Skeletal muscle tissue (tissue), 4 donors: ENCODE data around the gene KCNIP4. TPM values are rescaled to one million over a fixed set of nuclear protein-coding genes. Genes with fewer than 3 reads are reported as not detected.
A peak's percentile ranks its signal among the peaks of the same experiment; 100 is the strongest.
"Not testable (repeated sequence)": the region's sequence is repeated elsewhere in the genome, so short reads cannot be mapped to it uniquely, and the experiment has no call there.

Experiments used
- H3K27ac ChIP-seq: one replicate; pipeline ENCODE4 v1.7.0; 2013; ENCODE audit warnings: mild to moderate bottlenecking, low read depth, low read length, inconsistent platforms
- H3K27me3 ChIP-seq, 3 donors: one replicate each; pipeline ENCODE4 v1.7.0; 2013; ENCODE audit warnings: low read length in 3 of 3; ENCODE audit not compliant: control insufficient read depth in 3 of 3, insufficient read depth in 3 of 3
- H3K36me3 ChIP-seq, 3 donors: one replicate each; pipeline ENCODE4 v1.7.0; 2013; ENCODE audit warnings: low read length in 3 of 3; ENCODE audit not compliant: control insufficient read depth in 3 of 3, insufficient read depth in 3 of 3
- H3K4me1 ChIP-seq, 3 donors: one replicate each; pipeline ENCODE4 v1.7.0; 2013; ENCODE audit warnings: low read length in 3 of 3, mild to moderate bottlenecking in 3 of 3; ENCODE audit not compliant: control insufficient read depth in 3 of 3, insufficient read depth in 3 of 3
- H3K4me3 ChIP-seq, 3 donors: one replicate each; pipeline ENCODE4 v1.7.0; 2013; ENCODE audit warnings: low read length in 3 of 3
- H3K9ac ChIP-seq, 3 donors: one replicate each; pipeline ENCODE4 v1.7.0; 2013; ENCODE audit warnings: low read length in 3 of 3, mild to moderate bottlenecking in 3 of 3, moderate library complexity in 2 of 3, low read depth in 1 of 3
- H3K9me3 ChIP-seq, 3 donors: one replicate each; pipeline ENCODE4 v1.7.0; 2013; ENCODE audit warnings: low read length in 3 of 3; ENCODE audit not compliant: control insufficient read depth in 3 of 3
- total RNA-seq: library from RNA; depleted of rRNA; stranded (reverse); fragments of >200 nt; gene quantifications from one replicate; pipeline ENCODE4 v1.2.3, GENCODE V29; 2014
- donor health status: Osteomylitis.

KCNIP4 gene
- total RNA-seq, 1 donor from 2014 or later = 0.52 TPM

DNA sequence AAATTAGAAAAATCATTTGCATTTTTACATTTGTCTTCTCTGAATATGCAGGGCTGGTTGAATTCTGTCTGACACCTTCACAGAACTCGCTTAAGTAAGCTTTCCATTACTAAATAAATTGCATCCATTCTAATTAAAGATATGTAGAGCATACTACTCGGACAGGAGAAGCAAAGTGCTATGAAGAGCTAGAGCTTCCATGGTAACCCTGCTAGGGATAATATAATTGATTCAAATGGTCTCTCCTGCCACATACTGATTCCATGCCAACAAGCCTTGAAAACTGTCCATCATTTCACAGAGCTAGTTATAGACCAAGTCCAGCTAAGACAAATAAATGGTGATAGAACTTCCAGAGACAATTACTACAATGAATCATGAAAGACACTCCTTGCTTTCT lies 571.5 kb downstream of the KCNIP4 start:
- H3K9me3 ChIP-seq = no peaks in the 10 kb centered on the region
- no peak overlapping the region for H3K4me3 ChIP-seq
- no peak overlapping the region for H3K9ac ChIP-seq
- H3K27ac ChIP-seq = no peak overlapping the region
- no peaks in the 10 kb centered on the region for H3K4me1 ChIP-seq
- no peaks in the 10 kb centered on the region for H3K27me3 ChIP-seq
- no peaks in the 10 kb centered on the region for H3K36me3 ChIP-seq

DNA sequence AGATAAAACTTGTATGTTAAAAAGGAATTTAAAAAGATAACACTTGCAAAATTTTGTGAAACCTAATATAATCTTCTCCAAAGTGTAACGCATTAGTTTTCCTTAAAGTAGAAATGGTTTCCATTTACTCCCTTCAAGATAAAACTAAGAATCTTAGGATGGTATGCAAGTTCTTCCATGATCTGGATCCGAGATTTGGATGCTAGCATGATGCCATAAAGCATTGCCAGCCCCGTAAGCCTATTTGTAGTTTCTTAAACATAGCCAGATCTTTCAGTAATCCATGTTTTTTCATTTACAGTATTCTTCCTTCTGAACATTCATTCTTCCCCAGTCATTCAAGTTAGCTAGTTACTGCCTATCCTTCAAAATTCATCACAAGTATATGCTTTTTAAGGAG lies 572.4 kb downstream of the KCNIP4 start:
- Histone ChIP-seq H3K9me3 (no peaks in the 10 kb centered on the region), H3K9ac (no peak overlapping the region), H3K36me3 (no peaks in the 10 kb centered on the region), H3K4me3 (no peak overlapping the region), H3K27me3 (no peaks in the 10 kb centered on the region), H3K4me1 (no peaks in the 10 kb centered on the region), H3K27ac (no peak overlapping the region)

DNA sequence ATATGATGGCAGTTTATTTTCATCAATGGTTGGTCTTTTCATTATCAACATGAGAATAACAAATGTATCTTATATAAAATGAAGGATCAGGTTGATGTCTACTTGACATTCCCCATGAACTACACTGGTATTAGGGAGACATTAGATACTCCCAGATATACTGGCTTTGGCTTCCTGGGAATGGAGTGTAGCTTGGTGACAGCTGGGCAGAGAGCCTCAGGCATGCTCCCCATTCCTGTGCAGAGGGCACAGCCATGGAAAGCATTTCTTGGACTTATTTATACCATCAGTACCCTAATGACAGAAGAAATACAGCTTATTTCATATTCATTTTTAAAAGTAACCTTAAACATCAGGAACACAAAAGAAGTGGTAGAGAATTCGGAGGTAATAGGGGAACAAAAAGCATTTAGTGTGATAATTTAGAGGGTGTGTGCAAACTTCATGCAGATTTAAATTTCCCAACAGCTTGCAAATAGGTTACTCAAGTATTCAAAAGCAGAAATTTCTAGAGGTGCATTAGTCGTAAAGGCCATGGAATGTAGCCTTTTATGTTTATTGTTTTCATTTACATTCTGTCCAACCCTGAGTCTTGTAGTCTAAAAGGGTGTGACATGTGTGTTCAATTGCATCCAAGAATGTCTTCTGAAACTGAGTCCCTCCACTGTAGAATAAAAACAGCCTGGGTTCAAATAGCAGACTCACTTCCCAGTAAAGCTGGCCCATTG lies 573.8 kb downstream of the KCNIP4 start:
- Histone ChIP-seq H3K9me3 (no peaks in the 10 kb centered on the region), H3K9ac (no peak overlapping the region), H3K27me3 (no peaks in the 10 kb centered on the region), H3K4me3 (no peak overlapping the region), H3K36me3 (no peaks in the 10 kb centered on the region), H3K4me1 (no peaks in the 10 kb centered on the region), H3K27ac (no peak overlapping the region)

DNA sequence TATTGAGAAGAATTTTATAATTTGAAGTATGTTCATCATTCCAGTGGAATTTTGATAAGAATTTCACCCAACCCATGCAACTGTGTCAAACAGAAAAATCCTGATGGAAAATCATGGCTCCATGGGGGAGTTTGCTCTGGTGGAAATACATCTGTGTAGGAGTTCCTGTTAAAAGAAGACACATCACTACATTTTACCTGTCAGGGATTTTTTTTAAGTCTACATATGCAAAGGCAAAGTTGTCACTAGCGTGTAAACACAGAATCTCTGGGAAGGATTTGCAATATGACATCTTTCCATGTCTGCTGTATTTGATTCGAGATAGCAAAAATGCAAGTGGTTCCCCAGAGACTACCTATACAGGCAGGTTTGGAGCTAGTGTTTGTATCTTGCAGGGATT lies 581.0 kb downstream of the KCNIP4 start:
- H3K4me1 ChIP-seq = no peaks in the 10 kb centered on the region
- no peaks in the 10 kb centered on the region for H3K36me3 ChIP-seq
- H3K9ac ChIP-seq = no peak overlapping the region
- H3K27ac ChIP-seq = no peak overlapping the region
- H3K4me3 ChIP-seq = no peak overlapping the region
- H3K27me3 ChIP-seq = no peaks in the 10 kb centered on the region
- H3K9me3 ChIP-seq = no peaks in the 10 kb centered on the region

DNA sequence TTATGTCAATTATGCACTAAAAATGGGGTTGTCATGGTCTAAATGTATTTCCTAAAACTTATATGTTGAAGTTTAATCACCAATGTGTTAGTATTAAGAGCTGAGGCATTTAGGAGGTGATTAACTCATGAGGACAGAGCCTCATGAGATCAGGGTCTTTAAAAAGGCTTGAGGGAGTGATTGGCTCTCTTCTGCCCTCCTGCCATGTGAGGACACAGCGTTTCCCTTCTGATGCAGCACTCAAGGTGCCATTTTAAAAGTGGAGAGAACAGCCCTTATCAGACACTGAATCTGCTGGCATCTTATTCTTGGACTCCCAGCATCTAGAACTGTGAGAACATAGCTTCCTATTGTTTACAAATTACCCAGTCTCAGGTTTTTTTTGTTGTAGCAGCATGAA lies 581.7 kb downstream of the KCNIP4 start:
- Histone ChIP-seq H3K9me3 (no peaks in the 10 kb centered on the region), H3K36me3 (no peaks in the 10 kb centered on the region), H3K27ac (no peak overlapping the region), H3K9ac (no peak overlapping the region), H3K4me3 (no peak overlapping the region), H3K27me3 (no peaks in the 10 kb centered on the region), H3K4me1 (no peaks in the 10 kb centered on the region)

DNA sequence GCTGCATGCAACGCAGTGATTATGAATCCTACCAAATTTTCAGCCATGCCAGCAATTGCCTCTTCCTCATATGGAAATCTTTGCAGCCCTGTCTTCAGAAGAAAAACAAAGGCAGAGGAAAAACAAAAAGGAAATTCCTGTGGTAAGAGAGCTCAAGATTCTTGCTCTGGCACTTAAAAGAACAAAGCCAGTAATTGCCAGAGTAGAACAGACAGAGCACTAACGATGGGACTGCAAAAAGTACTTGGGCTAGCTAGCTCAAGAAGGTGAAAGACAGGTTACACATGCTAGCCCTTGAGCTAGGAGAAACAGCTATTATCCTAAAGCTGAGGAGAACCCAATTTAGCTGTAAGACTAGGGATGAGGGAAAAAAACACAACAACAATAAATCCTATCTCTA lies 582.3 kb downstream of the KCNIP4 start:
- no peak overlapping the region for H3K4me3 ChIP-seq
- H3K9ac ChIP-seq = no peak overlapping the region
- H3K4me1 ChIP-seq = no peaks in the 10 kb centered on the region
- H3K9me3 ChIP-seq = no peaks in the 10 kb centered on the region
- H3K36me3 ChIP-seq = no peaks in the 10 kb centered on the region
- no peaks in the 10 kb centered on the region for H3K27me3 ChIP-seq
- no peak overlapping the region for H3K27ac ChIP-seq

DNA sequence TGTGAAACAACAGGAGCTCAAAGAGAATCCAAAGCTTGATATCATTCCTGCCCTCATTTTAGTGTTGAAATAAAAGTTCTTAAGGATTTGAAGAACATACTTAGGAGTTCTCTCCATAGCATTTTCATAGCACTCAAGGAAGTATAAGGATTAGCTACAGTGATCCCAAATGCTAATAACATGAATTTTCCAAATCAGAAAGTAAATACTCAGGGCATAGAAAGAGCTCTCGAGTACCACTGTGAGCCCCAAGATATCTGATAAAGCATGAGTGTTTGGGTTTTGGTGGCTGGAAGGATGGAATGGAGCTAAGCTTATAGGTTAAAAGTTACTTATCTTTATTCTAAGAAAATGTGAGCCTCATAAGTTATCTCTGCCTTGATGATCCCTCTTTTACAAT lies 584.9 kb downstream of the KCNIP4 start:
- Histone ChIP-seq H3K36me3 (no peaks in the 10 kb centered on the region), H3K4me1 (no peaks in the 10 kb centered on the region), H3K27me3 (no peaks in the 10 kb centered on the region), H3K27ac (no peak overlapping the region), H3K4me3 (no peak overlapping the region), H3K9me3 (no peaks in the 10 kb centered on the region), H3K9ac (no peak overlapping the region)

DNA sequence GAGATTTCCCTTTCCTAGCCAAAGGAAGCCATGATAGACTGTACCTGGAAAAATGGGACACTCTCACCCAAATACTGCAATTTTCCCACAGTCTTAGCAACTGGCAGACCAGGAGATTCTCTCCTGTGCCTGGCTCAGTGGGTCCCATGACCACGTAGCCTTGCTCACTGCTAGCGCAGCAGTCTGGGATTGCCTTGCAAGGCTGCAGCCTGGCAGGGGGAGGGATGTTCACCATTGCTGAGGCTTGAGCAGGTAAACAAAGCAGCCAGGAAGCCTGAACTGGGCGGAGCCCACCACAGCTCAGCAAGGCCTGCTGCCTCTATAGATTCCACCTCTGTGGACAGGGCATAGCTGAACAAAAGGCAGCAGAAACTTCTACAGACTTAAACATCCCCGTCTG lies 596.2 kb downstream of the KCNIP4 start:
- H3K36me3 ChIP-seq, H3K9me3 ChIP-seq, H3K27ac ChIP-seq, H3K27me3 ChIP-seq, H3K4me1 ChIP-seq, H3K9ac ChIP-seq: not testable (repeated sequence)
- H3K4me3 ChIP-seq = peak overlapping the region in 1 of 3 donors; percentile 7

DNA sequence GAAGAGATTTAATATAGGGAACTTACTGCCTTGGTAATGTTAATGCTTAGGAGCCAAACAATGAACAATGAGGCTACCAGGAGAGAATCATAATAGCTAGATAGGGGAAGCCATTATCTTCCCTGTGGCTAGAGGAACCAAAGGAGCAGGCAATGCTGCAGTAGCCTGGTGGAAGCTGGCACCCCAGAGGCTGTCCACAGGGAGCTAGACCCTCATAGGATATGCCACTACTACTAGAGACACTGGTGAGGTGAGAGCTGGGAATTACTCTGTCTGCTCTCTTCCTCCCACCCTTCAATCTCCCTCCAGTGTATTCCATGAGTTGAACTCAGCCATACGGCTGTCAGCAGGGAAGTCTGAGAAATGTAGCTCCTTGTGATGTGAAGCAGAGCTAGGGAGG lies 601.4 kb downstream of the KCNIP4 start:
- Histone ChIP-seq H3K27ac (no peak overlapping the region), H3K27me3 (no peaks in the 10 kb centered on the region), H3K4me1 (no peaks in the 10 kb centered on the region), H3K36me3 (no peaks in the 10 kb centered on the region), H3K9ac (no peak overlapping the region), H3K9me3 (peaks cover 0 to 2% (median 0%) of the 10 kb centered on the region in 3 donors), H3K4me3 (no peak overlapping the region)

DNA sequence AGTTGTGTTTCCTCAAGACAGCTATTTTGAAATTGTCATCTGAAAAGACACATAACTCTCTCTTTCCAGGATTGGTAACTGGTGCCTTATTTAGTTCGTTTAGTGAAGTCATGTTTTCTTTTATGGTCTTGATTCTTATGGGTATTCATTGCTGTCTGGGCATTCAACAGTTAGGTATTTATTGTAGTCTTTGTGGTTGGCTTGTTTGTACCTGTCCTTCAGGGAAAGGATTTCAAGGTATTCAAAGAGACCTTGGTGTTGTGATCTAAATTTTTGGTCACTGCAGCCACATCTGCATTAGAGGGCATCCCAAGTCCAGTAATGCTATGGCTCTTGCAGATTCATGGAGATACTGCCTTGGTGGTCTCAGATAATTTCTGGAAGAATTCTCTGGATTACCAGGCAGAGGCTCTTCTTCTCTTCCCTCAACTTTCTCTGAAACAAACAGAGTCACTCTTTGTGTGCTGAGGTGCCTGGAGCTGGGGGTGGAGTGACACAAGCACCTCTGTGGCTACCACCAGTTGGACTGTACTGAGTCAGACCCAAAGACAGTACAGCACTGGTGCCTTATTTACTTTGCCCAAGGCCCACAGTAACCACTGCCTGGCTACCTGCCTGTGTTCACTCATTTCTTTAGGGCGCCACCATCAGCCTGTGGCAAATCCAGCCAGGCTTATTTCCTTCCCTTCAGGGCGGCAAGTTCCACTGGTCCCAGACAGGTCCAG lies 620.4 kb downstream of the KCNIP4 start:
- Histone ChIP-seq H3K4me1 (no peaks in the 10 kb centered on the region), H3K27me3 (no peaks in the 10 kb centered on the region), H3K36me3 (no peaks in the 10 kb centered on the region), H3K4me3 (no peak overlapping the region), H3K9ac (no peak overlapping the region), H3K27ac (no peak overlapping the region), H3K9me3 (peaks cover 0 to 2% (median 0%) of the 10 kb centered on the region in 3 donors)
